ENCODE data around the gene RAP1GAP.

The RAP1GAP gene

DNA sequence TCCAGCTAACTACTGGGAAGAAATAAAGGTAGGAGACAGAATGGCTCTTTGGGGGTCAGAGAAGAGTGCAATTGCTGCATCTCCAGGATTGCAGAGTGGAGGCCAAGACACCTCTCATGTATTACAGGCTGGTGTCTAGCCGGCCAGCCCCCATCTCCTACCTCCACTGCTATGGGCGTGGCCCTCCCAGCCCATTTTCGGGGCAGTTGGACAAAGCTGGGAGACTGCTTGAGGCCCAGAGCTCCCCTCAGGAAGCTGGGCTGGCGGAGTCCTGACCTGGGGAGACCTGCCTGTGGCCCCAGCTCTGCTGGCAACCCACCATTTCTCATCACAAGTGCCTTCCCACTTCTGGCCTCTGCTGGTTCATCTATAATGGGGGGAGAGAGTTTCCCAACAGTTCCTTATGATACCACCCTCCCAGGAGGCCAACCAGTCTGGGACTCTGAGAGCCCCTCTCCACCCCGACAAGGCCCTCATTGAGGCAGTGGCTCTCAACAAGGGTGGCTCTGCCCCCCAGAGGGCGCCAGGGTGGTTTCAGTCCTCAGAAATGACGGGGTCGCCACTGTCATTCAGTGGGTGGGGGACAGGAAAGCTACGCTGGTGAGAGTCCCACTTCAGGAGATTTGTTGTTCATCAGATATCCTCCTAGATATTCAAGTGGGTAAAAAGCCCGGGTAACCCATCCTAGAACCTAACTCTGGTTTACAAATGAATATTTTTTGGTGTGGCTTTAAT, 11.5 kb downstream of the RAP1GAP start:
- Histone ChIP-seq H3K9me3 (ENCODE audit: insufficient read depth, low read depth, low read length) (no peaks in the 10 kb centered on the region), H3K4me2 (ENCODE audit: low read depth, low read length, poor library complexity, severe bottlenecking) (no peak overlapping the region), H3K27me3 (ENCODE audit: insufficient read depth, low read length, poor library complexity, severe bottlenecking) (no peaks in the 10 kb centered on the region), H3K9ac (ENCODE audit: low read depth, low read length, poor library complexity, severe bottlenecking) (no peak overlapping the region), H3F3A (ENCODE audit: low read depth) (no peaks in the 10 kb centered on the region), H3K36me3 (ENCODE audit: insufficient read depth, low read length) (no peaks in the 10 kb centered on the region), H4K20me1 (ENCODE audit: insufficient read depth, low read length, poor library complexity, severe bottlenecking) (no peaks in the 10 kb centered on the region), H3K79me2 (ENCODE audit: insufficient read depth, low read length) (no peaks in the 10 kb centered on the region), H3K4me1 (ENCODE audit: insufficient read depth, low read length, poor library complexity, severe bottlenecking) (no peaks in the 10 kb centered on the region), H3K4me3 (ENCODE audit: low read length, poor library complexity, severe bottlenecking) (no peak overlapping the region), H3K9me2 (replicated peaks; ENCODE audit: low read depth, low read length) (no peaks in the 10 kb centered on the region), H2AFZ (ENCODE audit: low read length) (no peak overlapping the region)
- TF ChIP-seq, protein P1, sequence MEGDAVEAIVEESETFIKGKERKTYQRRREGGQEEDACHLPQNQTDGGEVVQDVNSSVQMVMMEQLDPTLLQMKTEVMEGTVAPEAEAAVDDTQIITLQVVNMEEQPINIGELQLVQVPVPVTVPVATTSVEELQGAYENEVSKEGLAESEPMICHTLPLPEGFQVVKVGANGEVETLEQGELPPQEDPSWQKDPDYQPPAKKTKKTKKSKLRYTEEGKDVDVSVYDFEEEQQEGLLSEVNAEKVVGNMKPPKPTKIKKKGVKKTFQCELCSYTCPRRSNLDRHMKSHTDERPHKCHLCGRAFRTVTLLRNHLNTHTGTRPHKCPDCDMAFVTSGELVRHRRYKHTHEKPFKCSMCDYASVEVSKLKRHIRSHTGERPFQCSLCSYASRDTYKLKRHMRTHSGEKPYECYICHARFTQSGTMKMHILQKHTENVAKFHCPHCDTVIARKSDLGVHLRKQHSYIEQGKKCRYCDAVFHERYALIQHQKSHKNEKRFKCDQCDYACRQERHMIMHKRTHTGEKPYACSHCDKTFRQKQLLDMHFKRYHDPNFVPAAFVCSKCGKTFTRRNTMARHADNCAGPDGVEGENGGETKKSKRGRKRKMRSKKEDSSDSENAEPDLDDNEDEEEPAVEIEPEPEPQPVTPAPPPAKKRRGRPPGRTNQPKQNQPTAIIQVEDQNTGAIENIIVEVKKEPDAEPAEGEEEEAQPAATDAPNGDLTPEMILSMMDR (conservative IDR thresholded peaks at IDR 0.05; ENCODE audit: low read length) = peak; percentile 35; the same call in 1 of the 2 replicates
- no peak for TF ChIP-seq EZH2phosphoT487 (IDR thresholded peaks at IDR 0.05; ENCODE audit: borderline replicate concordance)

DNA sequence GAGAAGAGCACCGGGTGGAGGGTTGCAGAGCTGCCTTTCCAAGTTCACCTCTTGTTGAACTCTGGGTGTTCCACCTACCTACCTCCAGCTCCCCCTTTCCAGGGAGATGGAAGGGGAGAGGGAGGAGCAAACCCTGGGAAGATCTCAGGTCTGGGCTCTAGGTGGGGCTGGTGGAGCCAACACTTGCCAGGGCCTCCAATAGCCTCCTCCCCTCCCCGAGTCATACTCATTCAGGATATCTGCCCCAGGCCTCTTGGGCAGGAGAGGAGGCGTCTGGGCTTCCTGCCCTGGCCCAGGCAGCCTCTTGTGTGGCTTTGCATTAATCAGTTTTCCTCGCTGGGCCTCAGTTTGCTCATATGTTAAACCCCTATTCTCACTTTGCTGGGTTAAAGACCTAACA, 13.4 kb downstream of the RAP1GAP start:
- no peaks in the 10 kb centered on the region for H3K4me1 ChIP-seq (ENCODE audit: insufficient read depth, low read length, poor library complexity, severe bottlenecking)
- no peaks in the 10 kb centered on the region for H3K27me3 ChIP-seq (ENCODE audit: insufficient read depth, low read length, poor library complexity, severe bottlenecking)
- H2AFZ ChIP-seq (ENCODE audit: low read length) = no peak overlapping the region
- no peak overlapping the region for H3K9ac ChIP-seq (ENCODE audit: low read depth, low read length, poor library complexity, severe bottlenecking)
- H3F3A ChIP-seq (ENCODE audit: low read depth) = no peaks in the 10 kb centered on the region
- no peak for TF ChIP-seq EZH2phosphoT487 (IDR thresholded peaks at IDR 0.05; ENCODE audit: borderline replicate concordance)
- TF ChIP-seq, protein P1 (conservative IDR thresholded peaks at IDR 0.05; ENCODE audit: low read length) = no peak; the same call in 1 of the 2 replicates
- no peaks in the 10 kb centered on the region for H3K9me2 ChIP-seq (replicated peaks; ENCODE audit: low read depth, low read length)
- no peaks in the 10 kb centered on the region for H3K79me2 ChIP-seq (ENCODE audit: insufficient read depth, low read length)
- no peak overlapping the region for H3K4me2 ChIP-seq (ENCODE audit: low read depth, low read length, poor library complexity, severe bottlenecking)
- no peaks in the 10 kb centered on the region for H4K20me1 ChIP-seq (ENCODE audit: insufficient read depth, low read length, poor library complexity, severe bottlenecking)
- no peaks in the 10 kb centered on the region for H3K36me3 ChIP-seq (ENCODE audit: insufficient read depth, low read length)
- no peak overlapping the region for H3K4me3 ChIP-seq (ENCODE audit: low read length, poor library complexity, severe bottlenecking)
- no peaks in the 10 kb centered on the region for H3K9me3 ChIP-seq (ENCODE audit: insufficient read depth, low read depth, low read length)

DNA sequence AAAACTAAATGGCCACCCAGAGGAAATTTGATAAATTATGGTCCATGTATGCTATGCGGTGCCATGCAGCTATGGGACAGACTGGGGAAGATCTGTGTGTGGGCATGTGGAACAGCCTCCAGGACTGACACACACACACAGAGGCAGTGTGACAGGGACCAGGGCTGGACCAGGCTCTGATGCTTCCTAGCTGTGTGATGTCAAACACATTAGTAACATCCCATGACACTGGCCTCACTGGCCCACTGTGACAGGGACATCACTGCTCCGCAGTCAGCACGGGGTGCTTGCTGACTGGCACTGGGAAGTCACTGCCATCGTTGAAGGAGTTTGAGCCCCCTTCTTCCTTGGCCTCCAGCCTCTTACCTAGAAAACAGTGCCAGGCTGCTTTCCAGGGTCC, 13.9 kb downstream of the RAP1GAP start:
- no peaks in the 10 kb centered on the region for H3K9me2 ChIP-seq (replicated peaks; ENCODE audit: low read depth, low read length)
- no peaks in the 10 kb centered on the region for H3K4me1 ChIP-seq (ENCODE audit: insufficient read depth, low read length, poor library complexity, severe bottlenecking)
- no peaks in the 10 kb centered on the region for H3K27me3 ChIP-seq (ENCODE audit: insufficient read depth, low read length, poor library complexity, severe bottlenecking)
- no peaks in the 10 kb centered on the region for H3K79me2 ChIP-seq (ENCODE audit: insufficient read depth, low read length)
- H3K4me3 ChIP-seq (ENCODE audit: low read length, poor library complexity, severe bottlenecking) = no peak overlapping the region
- no peaks in the 10 kb centered on the region for H3F3A ChIP-seq (ENCODE audit: low read depth)
- no peaks in the 10 kb centered on the region for H4K20me1 ChIP-seq (ENCODE audit: insufficient read depth, low read length, poor library complexity, severe bottlenecking)
- H3K36me3 ChIP-seq (ENCODE audit: insufficient read depth, low read length) = no peaks in the 10 kb centered on the region
- H3K9me3 ChIP-seq (ENCODE audit: insufficient read depth, low read depth, low read length) = no peaks in the 10 kb centered on the region
- no peak overlapping the region for H3K9ac ChIP-seq (ENCODE audit: low read depth, low read length, poor library complexity, severe bottlenecking)
- TF ChIP-seq EZH2phosphoT487 (IDR thresholded peaks at IDR 0.05; ENCODE audit: borderline replicate concordance) = no peak
- TF ChIP-seq, protein P1 (conservative IDR thresholded peaks at IDR 0.05; ENCODE audit: low read length) = no peak
- no peak overlapping the region for H2AFZ ChIP-seq (ENCODE audit: low read length)
- no peak overlapping the region for H3K4me2 ChIP-seq (ENCODE audit: low read depth, low read length, poor library complexity, severe bottlenecking)

Measured in Loucy (cell line).